Ishikawa (cell line): ENCODE data around the gene NDUFS3.

Experiments
- CEBPB ChIP-seq: IDR thresholded peaks from 2 replicates; pipeline ENCODE4 v1.6.1; 2012
- CREB1 ChIP-seq: IDR thresholded peaks from 2 replicates; pipeline ENCODE4 v1.6.1; 2012; ENCODE audit warnings: low read depth
- EP300 ChIP-seq: IDR thresholded peaks from 2 replicates; pipeline ENCODE4 v1.6.1; 2012; ENCODE audit warnings: borderline replicate concordance
- NFIC ChIP-seq: IDR thresholded peaks from 2 replicates; pipeline ENCODE4 v1.6.1; 2012
- RAD21 ChIP-seq: IDR thresholded peaks from 2 replicates; pipeline ENCODE4 v1.6.1; 2012; ENCODE audit warnings: low read depth
- TAF1 ChIP-seq: IDR thresholded peaks from 2 replicates; pipeline ENCODE4 v1.6.1; 2012; ENCODE audit warnings: low read depth, mild to moderate bottlenecking
- TEAD4 ChIP-seq: IDR thresholded peaks from 2 replicates; pipeline ENCODE4 v1.6.1; 2012
- YY1 ChIP-seq: IDR thresholded peaks from 2 replicates; pipeline ENCODE4 v1.6.1; 2012; ENCODE audit warnings: low read depth
- ZBTB7A ChIP-seq: IDR thresholded peaks from 2 replicates; pipeline ENCODE4 v1.6.1; 2012; ENCODE audit warnings: low read depth
- TF ChIP-seq, protein P1 (sequence below): IDR thresholded peaks from 2 replicates; pipeline ENCODE4 v1.6.1; 2012
- TF ChIP-seq, protein P2 (sequence below): IDR thresholded peaks from 2 replicates; pipeline ENCODE4 v1.6.1; 2012; ENCODE audit warnings: low read depth, mild to moderate bottlenecking
- TF ChIP-seq, protein P3 (sequence below): IDR thresholded peaks from 2 replicates; pipeline ENCODE4 v1.6.1; 2012

DNA sequence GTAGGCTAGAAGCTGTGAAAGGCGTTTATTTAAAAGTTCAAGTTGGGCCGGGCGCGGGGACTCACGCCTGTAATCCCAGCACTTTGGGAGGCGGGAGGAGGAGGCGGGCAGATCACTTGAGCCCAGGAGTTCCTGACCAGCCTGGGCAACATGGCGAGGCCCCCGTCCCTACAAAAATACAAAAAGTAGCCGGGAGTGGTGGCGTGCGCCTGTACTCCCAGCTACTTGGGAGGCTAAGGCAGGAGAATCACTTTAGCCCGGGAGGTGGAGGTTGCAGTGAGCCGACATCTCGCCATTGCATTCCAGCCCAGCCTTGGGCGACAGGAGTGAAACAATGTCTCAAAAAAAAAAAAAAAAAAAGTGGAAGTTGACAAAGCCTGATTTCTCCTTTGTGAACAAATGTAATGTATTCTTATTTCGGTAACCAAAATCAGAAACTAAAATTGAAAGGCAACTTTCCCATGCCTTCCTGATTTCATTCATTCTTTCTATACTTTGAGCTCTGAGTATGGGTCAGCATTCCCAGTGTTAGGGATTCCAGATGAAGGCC lies 12.7 kb upstream of the NDUFS3 start:
- no peak for TF ChIP-seq EP300
- no peak for TF ChIP-seq TAF1
- TF ChIP-seq CEBPB, result no peak
- TF ChIP-seq, protein P1, sequence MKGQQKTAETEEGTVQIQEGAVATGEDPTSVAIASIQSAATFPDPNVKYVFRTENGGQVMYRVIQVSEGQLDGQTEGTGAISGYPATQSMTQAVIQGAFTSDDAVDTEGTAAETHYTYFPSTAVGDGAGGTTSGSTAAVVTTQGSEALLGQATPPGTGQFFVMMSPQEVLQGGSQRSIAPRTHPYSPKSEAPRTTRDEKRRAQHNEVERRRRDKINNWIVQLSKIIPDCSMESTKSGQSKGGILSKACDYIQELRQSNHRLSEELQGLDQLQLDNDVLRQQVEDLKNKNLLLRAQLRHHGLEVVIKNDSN, result no peak
- TF ChIP-seq ZBTB7A, result no peak
- TF ChIP-seq, protein P2, sequence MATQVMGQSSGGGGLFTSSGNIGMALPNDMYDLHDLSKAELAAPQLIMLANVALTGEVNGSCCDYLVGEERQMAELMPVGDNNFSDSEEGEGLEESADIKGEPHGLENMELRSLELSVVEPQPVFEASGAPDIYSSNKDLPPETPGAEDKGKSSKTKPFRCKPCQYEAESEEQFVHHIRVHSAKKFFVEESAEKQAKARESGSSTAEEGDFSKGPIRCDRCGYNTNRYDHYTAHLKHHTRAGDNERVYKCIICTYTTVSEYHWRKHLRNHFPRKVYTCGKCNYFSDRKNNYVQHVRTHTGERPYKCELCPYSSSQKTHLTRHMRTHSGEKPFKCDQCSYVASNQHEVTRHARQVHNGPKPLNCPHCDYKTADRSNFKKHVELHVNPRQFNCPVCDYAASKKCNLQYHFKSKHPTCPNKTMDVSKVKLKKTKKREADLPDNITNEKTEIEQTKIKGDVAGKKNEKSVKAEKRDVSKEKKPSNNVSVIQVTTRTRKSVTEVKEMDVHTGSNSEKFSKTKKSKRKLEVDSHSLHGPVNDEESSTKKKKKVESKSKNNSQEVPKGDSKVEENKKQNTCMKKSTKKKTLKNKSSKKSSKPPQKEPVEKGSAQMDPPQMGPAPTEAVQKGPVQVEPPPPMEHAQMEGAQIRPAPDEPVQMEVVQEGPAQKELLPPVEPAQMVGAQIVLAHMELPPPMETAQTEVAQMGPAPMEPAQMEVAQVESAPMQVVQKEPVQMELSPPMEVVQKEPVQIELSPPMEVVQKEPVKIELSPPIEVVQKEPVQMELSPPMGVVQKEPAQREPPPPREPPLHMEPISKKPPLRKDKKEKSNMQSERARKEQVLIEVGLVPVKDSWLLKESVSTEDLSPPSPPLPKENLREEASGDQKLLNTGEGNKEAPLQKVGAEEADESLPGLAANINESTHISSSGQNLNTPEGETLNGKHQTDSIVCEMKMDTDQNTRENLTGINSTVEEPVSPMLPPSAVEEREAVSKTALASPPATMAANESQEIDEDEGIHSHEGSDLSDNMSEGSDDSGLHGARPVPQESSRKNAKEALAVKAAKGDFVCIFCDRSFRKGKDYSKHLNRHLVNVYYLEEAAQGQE, result no peak
- 0 out of 2 replicates have a peak, but pooled peaks have one; percentile 28 for TF ChIP-seq TEAD4
- TF ChIP-seq, protein P3, sequence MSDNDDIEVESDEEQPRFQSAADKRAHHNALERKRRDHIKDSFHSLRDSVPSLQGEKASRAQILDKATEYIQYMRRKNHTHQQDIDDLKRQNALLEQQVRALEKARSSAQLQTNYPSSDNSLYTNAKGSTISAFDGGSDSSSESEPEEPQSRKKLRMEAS, result no peak
- TF ChIP-seq YY1, result no peak
- TF ChIP-seq RAD21, result no peak
- TF ChIP-seq NFIC, result no peak
- TF ChIP-seq CREB1, result no peak
